Fibroblast of lung (primary cell): ENCODE measurements around the gene NFASC.

Source experiments
- EZH2 ChIP-seq: IDR thresholded peaks from 2 replicates; pipeline ENCODE4 v1.5.1; 2012; ENCODE audit warnings: low read length, control low read depth, mild to moderate bottlenecking; ENCODE audit errors: missing control alignments
- TF ChIP-seq, protein P1 (sequence below), 2 donors: IDR thresholded peaks in 1 of 2; conservative IDR thresholded peaks in 1 of 2; 1 replicate in 1 of 2; 2 replicates in 1 of 2; pipeline ENCODE4 v1.5.1; 2011 to 2012; ENCODE audit warnings: low read length in 2 of 2, control low read depth in 1 of 2, inconsistent platforms in 1 of 2, low read depth in 1 of 2, mild to moderate bottlenecking in 1 of 2

DNA sequence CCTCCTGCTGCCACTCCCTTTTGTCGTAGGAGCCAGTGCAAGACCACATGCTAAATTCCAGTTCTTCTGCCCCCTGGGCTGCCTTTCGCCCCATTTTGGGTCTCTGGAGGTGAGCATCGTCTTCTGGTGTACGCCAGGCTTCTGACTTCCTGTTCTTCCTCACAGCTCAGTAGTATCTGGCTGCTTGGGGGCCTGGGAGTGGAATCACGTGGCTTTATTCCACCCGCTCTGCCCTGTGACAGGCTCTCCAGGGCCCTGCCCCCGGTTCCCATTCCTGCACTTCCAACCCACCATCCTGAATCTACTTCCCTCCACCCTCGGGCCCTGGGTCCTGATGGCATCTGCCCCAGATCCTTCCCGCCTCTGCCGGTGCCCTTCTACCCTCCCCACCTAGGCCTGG is 3.6 kb downstream of the NFASC start:
- TF ChIP-seq, protein P1, sequence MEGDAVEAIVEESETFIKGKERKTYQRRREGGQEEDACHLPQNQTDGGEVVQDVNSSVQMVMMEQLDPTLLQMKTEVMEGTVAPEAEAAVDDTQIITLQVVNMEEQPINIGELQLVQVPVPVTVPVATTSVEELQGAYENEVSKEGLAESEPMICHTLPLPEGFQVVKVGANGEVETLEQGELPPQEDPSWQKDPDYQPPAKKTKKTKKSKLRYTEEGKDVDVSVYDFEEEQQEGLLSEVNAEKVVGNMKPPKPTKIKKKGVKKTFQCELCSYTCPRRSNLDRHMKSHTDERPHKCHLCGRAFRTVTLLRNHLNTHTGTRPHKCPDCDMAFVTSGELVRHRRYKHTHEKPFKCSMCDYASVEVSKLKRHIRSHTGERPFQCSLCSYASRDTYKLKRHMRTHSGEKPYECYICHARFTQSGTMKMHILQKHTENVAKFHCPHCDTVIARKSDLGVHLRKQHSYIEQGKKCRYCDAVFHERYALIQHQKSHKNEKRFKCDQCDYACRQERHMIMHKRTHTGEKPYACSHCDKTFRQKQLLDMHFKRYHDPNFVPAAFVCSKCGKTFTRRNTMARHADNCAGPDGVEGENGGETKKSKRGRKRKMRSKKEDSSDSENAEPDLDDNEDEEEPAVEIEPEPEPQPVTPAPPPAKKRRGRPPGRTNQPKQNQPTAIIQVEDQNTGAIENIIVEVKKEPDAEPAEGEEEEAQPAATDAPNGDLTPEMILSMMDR (conservative IDR thresholded peaks at IDR 0.05 in 1 of 2, IDR thresholded peaks at IDR 0.05 in 1 of 2; ENCODE audit: low read depth in 1 of 2, low read length in 2 of 2): no peak
- no peak for TF ChIP-seq EZH2
